Nephron progenitor cell (in vitro differentiated cells): ENCODE results near the gene MYH6.

Experiments
- DNase-seq: peaks from one replicate; pipeline ENCODE4 v3.0.0; 2021
- H3K27ac Mint-ChIP-seq: 2 replicates; pipeline ENCODE4 v1.8.0; 2021; ENCODE audit warnings: mild to moderate bottlenecking, moderate library complexity, mixed read lengths
- H3K27me3 Mint-ChIP-seq: 2 replicates; pipeline ENCODE4 v1.8.0; 2021; ENCODE audit warnings: mild to moderate bottlenecking, low read depth, mixed read lengths; ENCODE audit not compliant: poor library complexity
- H3K36me3 Mint-ChIP-seq: 2 replicates; pipeline ENCODE4 v1.8.0; 2021; ENCODE audit warnings: low read depth, mixed read lengths
- H3K4me1 Mint-ChIP-seq: 2 replicates; pipeline ENCODE4 v1.8.0; 2021; ENCODE audit warnings: mixed read lengths
- H3K4me3 Mint-ChIP-seq: 2 replicates; pipeline ENCODE4 v1.8.0; 2021; ENCODE audit warnings: mild to moderate bottlenecking, moderate library complexity, mixed read lengths
- H3K9me3 Mint-ChIP-seq: 2 replicates; pipeline ENCODE4 v1.8.0; 2021; ENCODE audit warnings: mild to moderate bottlenecking, moderate library complexity, mixed read lengths
- TF ChIP-seq, protein P1 (sequence below): fragments of 200-600 bp; sonication (generic); IDR thresholded peaks from 2 replicates; pipeline ENCODE4 v1.5.0; 2021; ENCODE audit warnings: antibody characterized with exemption

Gene MYH6

DNA sequence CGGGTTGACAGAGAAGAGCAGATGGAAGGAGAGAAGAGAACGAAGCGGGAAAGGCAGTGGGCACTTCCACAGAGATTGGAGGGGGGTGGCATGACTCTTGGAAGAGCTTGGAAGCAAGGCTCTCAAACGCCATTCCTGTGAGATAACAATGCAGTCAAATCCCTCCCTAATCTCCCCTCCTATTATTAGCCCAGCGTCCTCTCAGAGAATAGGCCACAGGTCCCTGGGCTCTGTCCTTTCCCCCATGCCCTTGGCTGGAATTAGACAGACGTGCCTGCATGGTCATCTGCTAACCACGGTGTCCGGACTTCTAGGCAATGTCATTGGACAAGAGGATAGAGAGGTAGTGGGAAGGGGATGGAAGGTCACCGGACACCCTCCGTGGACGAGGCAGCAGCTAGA lies 35.3 kb upstream of the MYH6 start:
- TF ChIP-seq, protein P1, sequence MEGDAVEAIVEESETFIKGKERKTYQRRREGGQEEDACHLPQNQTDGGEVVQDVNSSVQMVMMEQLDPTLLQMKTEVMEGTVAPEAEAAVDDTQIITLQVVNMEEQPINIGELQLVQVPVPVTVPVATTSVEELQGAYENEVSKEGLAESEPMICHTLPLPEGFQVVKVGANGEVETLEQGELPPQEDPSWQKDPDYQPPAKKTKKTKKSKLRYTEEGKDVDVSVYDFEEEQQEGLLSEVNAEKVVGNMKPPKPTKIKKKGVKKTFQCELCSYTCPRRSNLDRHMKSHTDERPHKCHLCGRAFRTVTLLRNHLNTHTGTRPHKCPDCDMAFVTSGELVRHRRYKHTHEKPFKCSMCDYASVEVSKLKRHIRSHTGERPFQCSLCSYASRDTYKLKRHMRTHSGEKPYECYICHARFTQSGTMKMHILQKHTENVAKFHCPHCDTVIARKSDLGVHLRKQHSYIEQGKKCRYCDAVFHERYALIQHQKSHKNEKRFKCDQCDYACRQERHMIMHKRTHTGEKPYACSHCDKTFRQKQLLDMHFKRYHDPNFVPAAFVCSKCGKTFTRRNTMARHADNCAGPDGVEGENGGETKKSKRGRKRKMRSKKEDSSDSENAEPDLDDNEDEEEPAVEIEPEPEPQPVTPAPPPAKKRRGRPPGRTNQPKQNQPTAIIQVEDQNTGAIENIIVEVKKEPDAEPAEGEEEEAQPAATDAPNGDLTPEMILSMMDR = no peak
- peaks cover 22% of the 10 kb centered on the region for H3K4me1 Mint-ChIP-seq
- H3K4me3 Mint-ChIP-seq = no peak overlapping the region
- no peak for DNase-seq
- no peaks in the 10 kb centered on the region for H3K36me3 Mint-ChIP-seq
- peaks cover 30% of the 10 kb centered on the region for H3K27me3 Mint-ChIP-seq
- H3K27ac Mint-ChIP-seq = no peak overlapping the region
- H3K9me3 Mint-ChIP-seq = no peaks in the 10 kb centered on the region

DNA sequence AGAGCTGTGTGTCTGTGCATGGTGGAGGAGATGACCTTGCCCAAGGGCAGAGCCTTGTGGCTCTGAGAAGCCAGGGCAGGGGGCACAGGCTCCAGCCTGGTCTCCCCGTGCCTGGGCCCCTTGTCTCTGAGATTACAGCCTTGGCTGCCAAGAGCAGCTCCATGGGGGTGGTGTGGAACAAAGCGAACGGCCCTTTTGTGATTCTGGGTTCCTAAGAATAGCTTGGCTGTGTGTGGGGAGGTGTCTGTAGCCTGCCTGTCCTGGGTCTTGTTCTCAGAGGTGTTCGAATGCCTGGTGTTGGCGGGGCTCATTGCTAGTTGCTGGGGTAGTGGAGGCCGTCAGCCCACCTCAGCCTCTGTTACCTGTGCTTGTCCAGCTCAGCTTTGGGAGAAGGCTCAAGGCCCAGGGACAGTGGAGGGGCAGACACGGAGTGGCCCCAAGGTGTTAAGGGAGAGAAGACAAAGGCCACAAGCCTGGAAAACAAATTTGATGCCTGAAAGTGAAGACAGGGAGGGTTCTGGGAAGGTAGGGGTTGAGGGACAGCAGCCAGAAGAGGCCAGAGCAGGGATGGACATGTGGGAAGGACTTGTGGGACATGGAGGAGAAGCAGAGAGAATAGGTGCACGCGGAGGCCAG lies 34.8 kb upstream of the MYH6 start:
- peaks cover 26% of the 10 kb centered on the region for H3K27me3 Mint-ChIP-seq
- no peaks in the 10 kb centered on the region for H3K9me3 Mint-ChIP-seq
- no peaks in the 10 kb centered on the region for H3K36me3 Mint-ChIP-seq
- TF ChIP-seq, protein P1 = no peak
- H3K4me1 Mint-ChIP-seq = peaks cover 28% of the 10 kb centered on the region
- no peak overlapping the region for H3K4me3 Mint-ChIP-seq
- no peak overlapping the region for H3K27ac Mint-ChIP-seq
- no peak for DNase-seq

DNA sequence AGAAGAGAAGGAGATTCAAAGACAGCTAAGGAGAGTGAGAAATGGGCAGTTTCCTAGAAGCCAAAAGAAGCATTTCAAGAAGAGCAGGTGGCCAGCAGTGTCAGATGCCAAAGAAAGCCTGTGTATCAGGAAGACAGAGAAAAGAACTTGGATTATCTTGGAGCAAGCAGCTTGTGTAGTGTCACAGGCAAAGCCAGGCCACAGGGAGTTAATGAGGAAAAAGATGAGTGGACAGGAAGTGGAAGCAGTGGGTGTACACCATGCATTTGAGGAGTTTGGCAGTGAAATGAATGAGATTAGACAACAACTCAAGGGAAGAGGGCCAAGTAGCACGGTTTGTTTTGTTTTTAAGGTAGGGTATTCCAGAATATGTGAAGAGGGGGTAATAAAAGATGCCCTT lies 33.0 kb upstream of the MYH6 start:
- peaks cover 44% of the 10 kb centered on the region for H3K4me1 Mint-ChIP-seq
- H3K9me3 Mint-ChIP-seq = no peaks in the 10 kb centered on the region
- no peaks in the 10 kb centered on the region for H3K36me3 Mint-ChIP-seq
- no peak overlapping the region for H3K4me3 Mint-ChIP-seq
- TF ChIP-seq, protein P1 = no peak
- no peak for DNase-seq
- no peak overlapping the region for H3K27ac Mint-ChIP-seq
- peaks cover 24% of the 10 kb centered on the region for H3K27me3 Mint-ChIP-seq

DNA sequence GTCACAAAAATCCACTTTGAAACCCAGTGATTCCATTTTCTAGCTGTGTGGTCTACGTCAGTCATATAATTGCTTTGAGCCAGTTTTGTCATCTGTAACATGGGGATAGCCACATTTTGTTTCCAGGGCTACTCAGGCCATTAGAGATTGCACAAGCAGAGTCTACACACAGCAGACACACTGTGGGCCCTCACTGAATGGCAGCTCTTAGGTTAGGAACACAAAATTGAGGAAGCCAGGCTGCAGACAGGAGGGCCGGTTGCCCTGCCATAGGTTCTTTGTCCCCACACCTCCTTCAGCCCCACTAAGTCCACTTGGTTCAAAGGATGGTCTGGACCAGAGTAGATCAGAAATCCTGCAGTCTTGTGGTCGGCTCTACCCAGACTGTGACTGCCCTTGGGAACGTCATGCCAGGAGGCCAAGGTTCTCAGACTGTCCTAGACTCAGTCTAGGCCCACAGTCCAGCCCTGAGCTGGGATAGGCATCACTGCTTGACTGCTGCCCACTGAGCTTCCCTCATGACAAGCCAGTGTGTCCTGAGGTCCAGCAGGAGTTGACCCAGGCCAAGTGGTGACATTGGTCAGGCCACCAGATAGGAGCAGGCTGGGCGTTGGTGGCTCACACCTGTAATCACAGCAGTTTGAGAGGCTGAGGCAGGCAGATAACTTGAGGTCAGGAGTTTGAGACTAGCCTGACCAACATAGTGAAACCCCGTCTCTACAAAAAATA lies 31.2 kb upstream of the MYH6 start:
- H3K27ac Mint-ChIP-seq = peak overlapping the region; percentile 88
- H3K27me3 Mint-ChIP-seq = peaks cover 30% of the 10 kb centered on the region
- no peak overlapping the region for H3K4me3 Mint-ChIP-seq
- TF ChIP-seq, protein P1 = no peak
- H3K36me3 Mint-ChIP-seq = no peaks in the 10 kb centered on the region
- no peak for DNase-seq
- no peaks in the 10 kb centered on the region for H3K9me3 Mint-ChIP-seq
- H3K4me1 Mint-ChIP-seq = peaks cover 56% of the 10 kb centered on the region

DNA sequence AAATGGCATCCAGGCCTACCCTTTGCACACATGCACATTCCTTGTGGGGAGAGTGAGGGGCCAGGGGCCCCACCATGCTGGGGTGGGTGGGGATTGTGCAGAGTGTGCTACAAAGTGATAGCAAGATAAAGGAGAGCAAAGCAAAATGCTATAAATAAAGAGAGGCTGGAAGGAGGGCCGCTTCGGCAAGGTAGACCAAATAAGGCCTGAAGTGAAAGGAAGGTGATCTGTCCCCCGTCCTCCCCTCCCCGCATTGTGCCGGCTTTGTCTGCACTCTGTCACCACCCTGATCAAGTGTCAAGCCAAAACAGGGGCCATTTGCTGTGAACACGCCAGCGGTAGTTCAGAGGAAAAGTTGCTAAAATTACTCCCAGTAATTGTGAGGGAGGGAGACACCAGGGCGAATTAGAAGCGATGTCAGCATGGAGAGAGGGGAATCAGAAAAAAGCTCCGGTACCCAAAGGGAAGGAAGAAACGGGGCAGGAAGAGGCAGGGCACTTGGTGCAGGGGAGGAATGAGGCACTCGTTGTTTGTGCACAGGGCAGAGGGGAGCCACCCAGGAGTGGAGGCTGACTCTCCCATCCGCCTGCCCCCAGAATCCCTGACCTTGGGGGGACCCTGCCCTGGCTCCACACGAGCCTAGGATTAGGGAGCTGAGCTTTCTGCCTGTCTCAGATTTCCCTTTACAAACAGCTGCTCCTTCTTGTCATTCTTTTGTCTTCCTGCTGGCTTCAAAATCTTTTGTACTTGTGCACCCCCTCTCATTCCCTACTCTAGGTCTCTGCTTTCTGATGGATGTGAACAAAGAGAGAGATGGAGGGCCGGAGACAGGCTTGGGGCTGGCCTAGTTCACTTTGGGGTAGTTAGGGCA lies 30.3 kb upstream of the MYH6 start:
- H3K27me3 Mint-ChIP-seq = peaks cover 37% of the 10 kb centered on the region
- TF ChIP-seq, protein P1 = no peak
- H3K27ac Mint-ChIP-seq = peak overlapping the region; percentile 88
- DNase-seq = no peak
- peak overlapping the region; percentile 65 for H3K4me3 Mint-ChIP-seq
- H3K36me3 Mint-ChIP-seq = no peaks in the 10 kb centered on the region
- no peaks in the 10 kb centered on the region for H3K9me3 Mint-ChIP-seq
- H3K4me1 Mint-ChIP-seq = peaks cover 56% of the 10 kb centered on the region
